Activated CD4-positive, alpha-beta T cell treated with anti-CD3 and anti-CD28 coated beads, Interleukin-2, amount 50 U/mL, for 24 hours (primary cell): Measurements from ENCODE around the gene COX15.
A peak's percentile ranks its signal among the peaks of the same experiment; 100 is the strongest.
"Not testable (repeated sequence)": the region's sequence is repeated elsewhere in the genome, so short reads cannot be mapped to it uniquely, and the experiment has no call there.

ENCODE experiments used
- DNase-seq, 2 donors: peaks; one replicate each; pipeline ENCODE4 v3.0.0-alpha.2; 2020; ENCODE audit warnings: low read depth in 1 of 2, low spot score in 1 of 2

The COX15 gene

DNA sequence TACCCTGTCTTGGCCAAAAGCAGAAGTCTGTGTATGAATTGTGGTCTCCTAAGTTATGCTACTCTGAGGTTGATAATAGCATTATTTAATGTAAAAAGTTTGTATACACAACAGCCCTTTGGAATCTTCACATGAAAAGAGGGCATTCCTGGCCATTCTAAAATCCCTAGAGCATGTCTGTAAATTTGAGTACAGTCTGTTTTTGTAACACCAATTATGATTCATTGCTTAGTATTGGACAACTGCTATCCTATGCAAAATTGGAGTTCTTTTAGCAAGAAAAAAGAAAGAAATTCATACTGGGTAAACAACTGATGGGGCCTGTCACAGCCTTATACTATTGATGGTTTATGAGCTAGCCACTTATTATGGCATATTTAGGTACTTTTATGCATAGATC lies 10.3 kb upstream of the COX15 start:
- DNase-seq: no peak

DNA sequence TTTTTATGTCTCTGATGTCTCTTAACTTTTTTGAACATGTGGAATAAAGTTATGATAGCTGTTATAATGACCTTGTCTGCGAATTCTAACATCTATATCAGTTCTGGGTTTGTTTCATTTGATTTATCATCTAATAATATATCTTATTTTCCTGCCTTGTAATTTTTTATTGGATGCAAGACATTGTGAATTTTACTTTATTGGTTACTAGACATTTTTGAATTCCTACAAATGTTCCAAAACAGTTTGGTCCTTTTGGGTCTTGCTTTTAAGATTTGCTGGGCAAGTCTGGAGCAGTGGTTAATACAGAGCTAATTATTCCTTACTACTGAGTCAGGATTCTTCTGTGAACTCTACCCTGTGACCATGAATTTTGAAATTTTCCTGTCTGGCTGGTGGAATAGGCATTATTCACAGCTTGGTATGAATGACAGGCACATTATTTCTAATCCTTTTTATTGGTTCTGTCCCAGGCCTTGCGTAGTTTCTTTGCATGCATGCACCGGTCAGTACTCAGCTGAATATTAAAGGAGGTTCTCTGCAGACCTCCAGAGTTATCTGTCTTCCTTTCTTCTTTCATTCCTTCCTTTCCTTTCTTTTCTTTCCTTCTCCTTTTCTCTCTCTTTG lies 9.1 kb upstream of the COX15 start:
- DNase-seq: no peak

DNA sequence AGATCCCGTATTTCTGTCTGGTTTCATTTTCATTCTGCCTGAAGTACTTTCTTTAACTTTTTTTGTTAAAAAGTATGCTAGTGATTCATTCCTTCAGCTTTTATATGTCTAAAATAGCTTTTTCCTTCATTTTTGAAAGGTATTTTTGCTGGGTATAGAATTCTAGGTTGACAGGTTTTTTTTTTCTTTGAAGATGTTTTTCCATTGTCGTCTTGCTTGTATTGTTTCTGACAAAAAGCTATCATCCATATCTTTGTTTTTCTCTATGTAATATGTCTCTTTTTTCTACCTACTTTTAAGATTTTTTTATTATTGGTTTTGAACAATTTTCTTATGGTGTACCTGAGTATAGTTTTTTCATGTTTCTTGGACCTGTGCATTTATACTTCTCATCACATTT lies 8.3 kb upstream of the COX15 start:
- DNase-seq: no peak

DNA sequence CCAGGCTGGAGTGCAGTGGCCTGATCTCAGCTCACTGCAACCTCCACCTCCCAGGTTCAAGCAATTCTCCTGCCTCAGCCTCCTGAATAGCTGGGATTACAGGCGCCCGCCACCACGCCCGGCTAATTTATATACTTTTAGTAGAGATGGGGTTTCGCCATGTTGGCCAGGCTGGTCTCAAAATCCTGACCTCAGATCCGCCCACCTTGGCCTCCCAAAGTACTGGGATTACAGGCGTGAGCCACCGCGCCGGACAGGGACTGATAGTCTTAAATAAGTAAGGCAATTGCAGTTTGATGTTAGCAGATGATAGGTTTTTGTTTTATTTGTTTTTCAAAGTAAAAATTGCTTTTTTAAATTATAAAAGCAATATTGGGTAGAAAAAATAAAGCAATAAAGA lies 2.2 kb upstream of the COX15 start:
- not testable (repeated sequence) for DNase-seq

DNA sequence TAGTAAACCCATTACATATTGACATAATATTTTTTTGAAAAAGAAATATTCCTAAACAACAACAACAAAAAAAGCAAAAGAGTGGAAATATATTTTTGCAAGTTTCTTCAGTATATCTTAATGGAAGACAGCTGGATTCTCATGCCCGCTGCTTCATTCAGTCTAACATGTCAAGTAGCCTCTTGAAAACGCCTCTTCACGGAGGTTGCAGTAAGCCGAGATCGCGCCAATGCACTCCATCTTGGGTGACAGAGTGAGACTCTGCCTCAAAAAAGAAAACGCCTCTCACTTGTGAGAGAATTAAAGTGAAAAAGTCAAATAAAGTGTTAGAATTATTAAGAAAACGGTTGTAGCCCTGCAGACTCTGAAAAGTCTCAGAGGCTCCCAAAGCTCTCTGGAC lies 1.4 kb upstream of the COX15 start:
- no peak for DNase-seq

DNA sequence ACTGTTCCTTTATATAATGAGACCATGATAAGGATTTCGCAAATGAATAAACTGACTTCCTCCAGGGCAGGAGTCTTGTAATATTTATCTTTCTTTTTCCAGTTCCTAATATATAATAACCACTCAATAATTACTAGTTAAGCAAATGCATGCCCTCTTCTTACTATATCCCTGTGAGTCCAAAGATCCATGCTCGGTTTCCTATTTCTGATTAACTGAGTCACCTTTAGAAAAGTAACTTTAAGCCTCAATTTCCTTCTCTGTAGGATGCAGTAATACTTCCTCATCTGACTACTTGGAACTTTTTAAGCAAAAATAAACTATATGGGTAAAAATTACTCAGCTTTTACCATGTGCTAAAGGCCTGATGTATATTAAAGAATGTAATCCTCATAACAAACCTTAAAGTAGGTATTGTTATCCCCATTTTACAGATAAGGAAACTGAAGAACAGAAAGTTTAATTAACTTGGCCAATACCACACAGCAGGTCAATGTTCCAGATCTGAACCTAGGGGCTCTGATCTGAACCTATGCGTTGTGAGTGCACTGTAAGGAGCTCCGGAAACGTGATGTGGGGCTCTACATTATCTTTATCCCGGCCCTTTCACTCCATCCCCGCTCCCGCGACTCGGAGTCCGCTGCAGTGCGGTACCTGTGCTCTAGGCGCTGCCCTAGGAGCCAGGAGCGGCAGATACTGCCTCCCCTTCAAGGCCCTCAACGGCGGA lies 458 bp downstream of the COX15 start:
- DNase-seq: no peak

DNA sequence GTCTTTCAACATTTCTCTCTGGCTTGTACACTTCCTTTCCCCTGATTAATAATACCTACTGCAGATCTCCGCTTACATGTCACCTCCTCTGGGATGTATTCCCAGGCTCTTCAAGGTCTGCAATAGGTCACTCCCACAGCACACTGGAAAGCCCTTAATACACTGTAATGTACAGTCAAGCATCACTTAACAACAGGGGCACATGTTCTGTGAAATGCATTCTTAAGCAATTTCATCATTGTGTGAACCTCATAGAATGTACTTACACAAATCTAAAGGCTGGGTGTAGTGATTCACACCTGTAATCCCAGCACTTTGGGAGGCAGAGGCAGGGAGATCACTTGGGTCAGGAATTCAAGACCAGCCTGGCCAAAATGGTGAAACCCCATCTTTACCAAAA lies 1.9 kb downstream of the COX15 start:
- DNase-seq: no peak

DNA sequence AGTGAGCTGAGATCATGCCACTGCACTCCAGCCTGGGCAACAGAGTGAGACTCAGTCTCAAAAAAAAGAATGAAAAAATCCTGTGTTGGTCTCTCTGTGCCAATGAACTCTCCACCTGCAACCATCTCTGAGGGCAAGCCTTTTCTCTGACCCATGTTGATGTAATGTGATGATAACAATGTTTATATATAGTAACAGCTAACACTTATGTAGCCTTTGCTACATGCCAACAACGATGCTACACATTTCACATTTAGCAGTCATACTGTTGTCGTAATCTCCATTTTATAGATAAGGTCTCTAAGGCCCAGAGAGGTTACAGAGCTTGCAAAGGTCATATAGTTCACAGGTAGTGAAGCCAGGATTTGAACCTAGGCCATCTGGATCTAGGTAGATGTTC lies 11.5 kb downstream of the COX15 start:
- no peak for DNase-seq

DNA sequence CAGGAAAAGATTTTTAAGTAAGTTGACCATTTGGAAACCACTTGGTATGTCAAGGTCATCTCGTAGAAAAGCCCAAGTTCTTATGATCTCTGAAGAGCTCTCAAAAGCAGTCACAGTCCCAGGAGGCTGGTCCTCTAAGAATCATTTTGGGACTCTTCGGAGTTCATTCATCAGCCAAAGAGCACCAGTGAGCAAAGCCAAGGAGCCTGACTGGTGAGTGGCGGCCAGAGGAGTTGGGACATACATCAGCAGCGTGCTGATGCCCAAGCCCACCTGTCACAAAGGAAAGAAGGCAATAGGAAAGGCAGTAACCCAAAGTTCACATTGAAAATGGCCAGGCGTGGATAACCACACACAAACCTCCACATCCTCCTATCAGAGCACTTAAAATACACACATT lies 17.5 kb downstream of the COX15 start:
- DNase-seq: no peak

DNA sequence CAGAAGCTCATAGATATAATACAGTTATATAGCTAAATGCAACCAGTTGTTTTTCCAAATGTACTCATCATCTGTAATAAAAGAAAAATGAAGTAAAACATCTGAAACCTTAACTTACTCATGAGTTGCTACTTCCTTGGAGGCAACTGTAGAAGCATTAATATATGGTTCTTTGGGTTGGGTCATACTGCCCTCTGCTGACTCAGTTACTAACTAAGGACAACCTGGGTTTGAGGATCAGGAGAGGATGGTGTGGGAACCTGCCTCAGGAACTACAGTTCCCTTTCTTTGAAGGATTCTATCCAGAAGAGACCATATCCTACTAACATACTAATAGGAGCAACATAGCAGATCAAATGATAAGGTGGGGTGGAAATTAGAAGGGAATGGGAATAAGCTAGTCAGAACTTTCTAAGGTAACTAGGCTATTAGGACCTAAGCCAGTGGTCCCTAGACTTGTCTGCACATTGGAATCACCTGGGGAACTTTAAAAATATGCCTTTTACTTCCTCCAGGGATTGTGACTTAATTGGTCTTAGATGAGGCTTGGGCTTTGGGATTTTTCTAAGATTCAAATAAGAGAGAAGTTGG lies 20.7 kb downstream of the COX15 start:
- DNase-seq: peak in 1 of 2 donors; percentile 15

DNA sequence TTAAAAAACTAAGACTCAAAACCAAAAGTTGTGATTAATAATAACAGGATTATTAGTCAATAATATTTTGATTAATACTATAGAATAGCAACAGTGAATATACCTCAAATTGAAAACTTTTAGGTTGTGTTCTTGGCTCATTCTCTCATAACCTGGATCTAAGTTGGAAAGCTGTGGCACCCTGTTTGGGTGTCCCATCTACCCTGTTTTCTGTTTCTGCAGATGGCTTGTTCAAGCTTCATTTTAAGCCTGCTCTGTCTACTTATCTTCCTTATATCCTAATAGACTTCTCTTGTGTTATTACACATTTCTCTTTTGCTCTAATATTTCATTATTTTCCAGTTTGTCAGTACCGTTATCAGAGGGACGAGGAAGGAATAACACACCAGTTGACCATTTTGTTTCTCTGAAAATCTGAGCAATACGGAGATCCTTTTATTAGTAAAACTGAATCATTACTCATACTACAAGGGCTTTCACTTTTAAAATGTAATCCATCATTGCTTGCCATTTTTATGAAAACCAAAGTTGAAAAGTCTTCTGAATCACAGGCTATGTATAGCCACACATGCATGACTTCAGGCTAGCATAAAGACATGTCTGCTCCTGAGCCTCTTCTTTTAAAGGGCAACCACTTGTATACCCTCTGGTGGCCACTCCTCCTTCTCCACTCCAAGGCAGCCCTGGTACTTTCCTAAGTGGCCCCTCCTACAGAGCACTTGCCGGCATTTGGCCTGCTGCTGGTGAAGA lies 22.3 kb downstream of the COX15 start:
- DNase-seq: no peak

DNA sequence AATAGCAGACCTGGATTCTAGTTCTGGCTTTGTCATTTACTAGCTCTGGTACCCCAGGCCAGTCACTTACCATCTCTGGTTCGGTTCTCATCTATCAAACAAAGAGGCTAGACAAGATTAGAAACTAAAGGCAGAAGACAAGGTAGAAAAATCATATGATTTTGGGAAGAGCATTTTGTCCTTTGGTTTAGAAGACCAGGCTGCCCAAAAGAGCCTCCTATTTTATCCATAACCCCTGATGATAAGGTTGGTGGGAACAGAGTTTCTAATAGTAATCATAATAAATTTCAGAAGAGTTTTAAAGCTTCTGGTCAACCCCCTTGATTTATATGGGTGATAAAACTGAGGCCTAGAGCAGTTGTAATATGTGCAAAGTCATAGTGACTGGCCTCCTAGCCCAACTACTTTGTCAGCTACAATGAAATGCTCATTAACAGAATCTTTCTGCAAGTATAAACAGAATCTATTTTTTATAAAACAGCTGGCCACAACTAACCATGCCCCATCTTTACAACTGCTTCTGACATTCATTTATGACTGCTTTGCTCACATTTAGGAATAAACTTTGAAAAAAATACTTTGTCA lies 23.4 kb downstream of the COX15 start:
- DNase-seq: no peak

DNA sequence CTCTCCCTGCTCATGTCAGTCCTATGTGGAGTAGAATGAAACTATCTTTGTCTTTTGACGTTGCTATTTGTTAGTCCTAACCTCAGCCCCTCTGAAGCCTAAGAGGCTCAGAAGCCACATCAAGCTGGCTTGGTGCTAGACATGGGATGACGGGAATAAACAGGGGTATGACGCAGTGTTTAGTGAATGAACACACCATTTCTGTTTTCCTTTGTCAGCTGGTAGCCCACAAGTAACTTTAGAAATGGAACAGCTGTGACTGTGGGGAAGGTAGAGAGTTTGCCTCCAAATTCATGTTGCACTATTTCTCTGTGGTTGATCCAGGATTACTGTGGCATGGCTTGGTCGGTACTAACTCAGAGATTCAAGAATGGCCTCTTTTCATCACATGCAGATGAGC lies 31.3 kb downstream of the COX15 start:
- DNase-seq: no peak

DNA sequence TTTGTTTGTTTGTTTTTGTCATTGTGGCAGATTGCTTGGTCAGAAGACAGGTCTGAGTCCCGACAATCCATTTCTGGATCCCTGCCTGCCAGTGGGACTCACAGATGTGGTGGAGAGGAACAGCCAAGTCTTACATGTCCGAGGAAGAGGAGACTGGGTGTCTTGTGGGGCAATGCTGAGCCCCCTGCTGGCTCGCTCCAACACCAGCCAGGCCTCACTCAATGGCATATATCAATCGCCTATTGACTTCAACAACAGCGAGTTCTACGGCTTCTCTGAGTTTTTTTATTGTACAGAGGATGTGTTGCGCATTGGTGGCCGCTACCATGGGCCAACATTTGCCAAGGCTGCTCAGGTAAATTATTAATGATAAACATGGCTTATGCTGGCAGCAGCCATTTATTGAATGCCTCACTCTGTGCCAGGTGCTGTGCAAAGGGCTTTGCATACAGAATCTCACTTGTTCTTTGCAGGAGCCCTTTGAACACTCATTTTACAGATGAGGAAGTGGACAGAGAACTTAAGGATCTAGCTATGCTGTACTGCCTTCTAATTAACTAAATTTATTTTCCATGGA lies 33.3 kb downstream of the COX15 start:
- DNase-seq: no peak

DNA sequence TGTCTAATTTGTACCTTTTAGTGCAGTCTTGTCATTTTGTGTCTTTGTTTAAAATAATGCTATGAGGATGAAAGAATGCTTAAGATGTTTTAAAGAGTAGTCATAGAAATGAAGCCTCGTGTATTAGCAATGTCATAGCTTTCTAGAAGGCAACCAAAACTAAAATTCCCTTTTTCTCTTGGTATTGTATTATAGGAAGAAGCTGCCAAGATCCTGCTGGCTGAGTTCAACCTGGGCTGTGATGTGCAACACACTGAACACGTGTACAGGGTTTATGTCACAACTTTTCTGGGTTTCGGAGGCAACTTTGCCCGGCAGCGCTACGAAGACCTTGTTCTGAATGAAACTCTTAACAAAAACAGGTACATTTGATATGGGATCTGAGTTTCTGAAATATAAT lies 36.2 kb downstream of the COX15 start:
- no peak for DNase-seq

DNA sequence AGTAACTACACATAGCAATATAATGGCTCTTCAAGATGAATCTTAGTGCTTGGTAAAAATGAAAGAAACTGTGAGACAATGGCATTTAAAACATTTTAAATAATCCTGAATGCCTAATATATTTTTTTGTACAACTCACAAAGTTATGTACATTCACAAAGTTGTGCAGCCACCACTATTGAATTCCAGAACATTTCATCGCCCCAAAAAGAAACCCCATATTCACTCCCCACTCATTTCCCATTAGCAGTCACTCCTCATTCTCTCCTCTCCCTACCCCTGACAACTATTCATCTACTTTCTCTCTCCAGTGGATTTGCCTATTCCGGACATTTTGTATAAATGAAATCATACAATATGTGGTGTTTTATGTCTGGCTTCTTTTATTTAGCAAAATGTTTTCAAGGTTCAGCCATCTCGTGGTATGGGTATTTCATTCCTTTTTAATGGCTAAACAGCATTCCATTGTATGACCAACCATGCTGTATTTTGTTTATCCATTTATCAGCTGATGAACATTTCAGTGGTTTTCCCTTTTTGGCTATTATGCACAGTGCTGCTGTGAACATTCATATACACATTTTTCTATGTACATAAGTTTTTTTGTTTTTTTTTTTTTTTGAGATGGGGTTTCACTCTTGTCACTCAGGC lies 37.9 kb downstream of the COX15 start:
- DNase-seq: no peak

DNA sequence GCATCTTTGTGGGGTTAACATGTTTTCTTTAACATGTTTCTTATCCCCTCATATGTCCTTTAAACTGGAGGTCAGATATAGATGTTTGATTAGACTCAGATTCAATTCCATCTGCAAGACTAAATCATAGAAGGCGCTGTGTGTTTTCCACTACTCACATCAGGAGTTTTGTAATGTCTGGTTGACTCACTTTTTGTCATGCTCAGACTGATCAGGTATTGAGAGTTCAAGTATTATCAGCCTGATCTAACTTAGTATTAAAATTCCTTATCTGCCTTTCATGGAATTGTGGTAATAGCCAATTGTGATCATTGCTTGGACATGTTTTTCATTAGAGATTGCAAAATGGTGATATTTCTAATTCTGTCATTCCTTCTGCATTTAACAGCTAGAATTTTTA lies 42.5 kb downstream of the COX15 start:
- no peak for DNase-seq

DNA sequence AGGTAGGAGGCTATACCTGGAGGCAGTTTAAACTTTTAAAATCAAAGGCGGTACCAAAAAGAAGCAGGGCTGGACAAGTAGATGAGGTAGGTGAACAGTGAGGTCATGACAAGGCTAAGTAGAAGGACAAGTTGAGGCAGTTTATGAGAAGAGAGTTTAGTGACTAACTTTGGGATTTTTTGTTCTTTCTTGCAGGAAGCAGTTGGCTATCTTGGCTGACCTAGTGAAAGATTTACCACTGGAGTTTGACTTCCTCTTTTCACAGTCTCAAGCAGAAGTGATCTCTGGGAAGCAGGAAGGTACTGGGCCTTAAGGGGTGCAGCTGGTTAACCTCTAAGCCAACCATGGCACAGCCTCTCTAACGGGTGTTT lies 46.3 kb downstream of the COX15 start:
- DNase-seq: no peak

DNA sequence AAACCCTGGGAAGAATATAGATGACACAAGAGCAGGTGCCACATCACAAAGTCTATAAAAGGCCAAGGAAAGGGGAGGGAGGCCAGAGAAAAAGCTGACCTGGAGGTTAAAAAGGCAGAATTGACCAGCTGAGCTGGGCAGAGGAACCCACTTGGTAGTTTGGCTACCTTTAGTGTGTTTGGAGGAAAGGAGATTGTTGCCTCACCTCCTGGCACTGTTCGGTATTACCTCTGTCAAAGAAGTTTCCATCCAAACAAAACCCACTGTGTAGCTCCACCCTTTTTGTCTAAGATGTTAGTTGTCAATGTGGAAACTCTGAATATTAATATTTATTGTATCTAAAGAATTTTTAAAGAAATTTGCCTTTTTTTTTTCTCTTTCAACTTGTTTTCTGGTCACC lies 49.2 kb downstream of the COX15 start:
- DNase-seq: no peak
